HEK293T (cell line): ENCODE results near the gene IGFBPL1.

Experiments
- CTCF ChIA-PET: fragments of 350-600 bp; formaldehyde crosslinking; extraction: SDS; loops from one replicate; lab custom pipeline; 2021; ENCODE audit warnings: antibody characterized with exemption, inconsistent platforms; lab: Yijun Ruan, JAX
- POLR2A ChIA-PET: fragments of 350-600 bp; formaldehyde crosslinking; extraction: SDS; loops from one replicate; lab custom pipeline; 2020; ENCODE audit warnings: antibody characterized with exemption, inconsistent platforms; lab: Yijun Ruan, JAX
- DNase-seq: peaks from one replicate; pipeline ENCODE4 v3.0.0; 2012; ENCODE audit warnings: mixed read lengths; ENCODE audit errors: extremely low spot score
- ARNT ChIP-seq: fragments of 450-650 bp; IDR thresholded peaks from 2 replicates; pipeline ENCODE4 v1.6.1; 2017; ENCODE audit warnings: mild to moderate bottlenecking
- BHLHE40 ChIP-seq: fragments of 450-650 bp; IDR thresholded peaks from 2 replicates; pipeline ENCODE4 v1.6.1; 2016; ENCODE audit warnings: mild to moderate bottlenecking, moderate library complexity, borderline replicate concordance
- CTBP1 ChIP-seq: fragments of 450-650 bp; IDR thresholded peaks from 2 replicates; pipeline ENCODE4 v1.6.1; 2016; ENCODE audit warnings: borderline replicate concordance
- ELF4 ChIP-seq: fragments of 450-650 bp; IDR thresholded peaks from 2 replicates; pipeline ENCODE4 v1.6.1; 2017; ENCODE audit warnings: antibody characterized with exemption
- FOXA1 ChIP-seq: fragments of 450-650 bp; IDR thresholded peaks from 2 replicates; pipeline ENCODE4 v1.6.1; 2016; ENCODE audit warnings: mild to moderate bottlenecking
- FOXK2 ChIP-seq: fragments of 450-650 bp; IDR thresholded peaks from 2 replicates; pipeline ENCODE4 v1.6.1; 2016; ENCODE audit warnings: mild to moderate bottlenecking
- FOXM1 ChIP-seq: fragments of 450-650 bp; IDR thresholded peaks from 2 replicates; pipeline ENCODE4 v1.6.1; 2017; ENCODE audit warnings: mild to moderate bottlenecking, borderline replicate concordance
- HDGF ChIP-seq: fragments of 450-650 bp; IDR thresholded peaks from 2 replicates; pipeline ENCODE4 v1.6.1; 2017; ENCODE audit warnings: antibody characterized with exemption, borderline replicate concordance
- L3MBTL2 ChIP-seq: fragments of 450-650 bp; conservative IDR thresholded peaks from 2 replicates; pipeline ENCODE4 v1.6.1; 2016; ENCODE audit warnings: mild to moderate bottlenecking
- LEF1 ChIP-seq: fragments of 450-650 bp; IDR thresholded peaks from 2 replicates; pipeline ENCODE4 v1.6.1; 2017; ENCODE audit warnings: mild to moderate bottlenecking, borderline replicate concordance
- NFRKB ChIP-seq: fragments of 450-650 bp; IDR thresholded peaks from 2 replicates; pipeline ENCODE4 v1.6.1; 2016; ENCODE audit warnings: mild to moderate bottlenecking, moderate library complexity
- PKNOX1 ChIP-seq: fragments of 450-650 bp; IDR thresholded peaks from 2 replicates; pipeline ENCODE4 v1.6.1; 2016
- SP1 ChIP-seq: fragments of 450-650 bp; IDR thresholded peaks from 2 replicates; pipeline ENCODE4 v1.6.1; 2017
- SUZ12 ChIP-seq: fragments of 450-650 bp; IDR thresholded peaks from 2 replicates; pipeline ENCODE4 v1.6.1; 2016; ENCODE audit warnings: mild to moderate bottlenecking
- TARDBP ChIP-seq: fragments of 450-650 bp; IDR thresholded peaks from 2 replicates; pipeline ENCODE4 v1.6.1; 2016
- ZNF384 ChIP-seq: fragments of 450-650 bp; IDR thresholded peaks from 2 replicates; pipeline ENCODE4 v1.6.1; 2016

IGFBPL1 gene

GRCh38 chr9:38396371-38396671 lies 27.9 kb downstream of the IGFBPL1 start:
- CTCF ChIA-PET = no interaction called here
- POLR2A ChIA-PET = no interaction called here
- TF ChIP-seq NFRKB (no peak), SP1 (no peak), ELF4 (no peak), HDGF (no peak), ARNT (no peak), TARDBP (no peak), FOXA1 (no peak), FOXK2 (no peak), CTBP1 (no peak), FOXM1 (no peak), ZNF384 (no peak)
- no peak for DNase-seq

- ChIA-PET POLR2A (no interaction called here), CTCF (interaction anchor here (1.1 kb wide), 1 partner anchor 9 kb away, joined by 3 read pairs; no protein-coding TSS in a partner anchor)
- TF ChIP-seq ARNT = no peak
- TF ChIP-seq CTBP1 = no peak
- no peak for TF ChIP-seq LEF1
- no peak for TF ChIP-seq FOXM1
- no peak for TF ChIP-seq PKNOX1
- TF ChIP-seq SUZ12 = no peak
- no peak for TF ChIP-seq FOXK2
- no peak for TF ChIP-seq FOXA1
- no peak for TF ChIP-seq L3MBTL2
- TF ChIP-seq TARDBP = no peak
- TF ChIP-seq ZNF384 = no peak
- no peak for TF ChIP-seq NFRKB
- no peak for TF ChIP-seq ELF4
- TF ChIP-seq HDGF = no peak
- TF ChIP-seq SP1 = no peak
- no peak for TF ChIP-seq BHLHE40
- no peak for DNase-seq
Measured at GRCh38 chr9:38395653-38396370, 28.4 kb downstream of the IGFBPL1 start.

GRCh38 chr9:38394416-38394815 lies 29.8 kb downstream of the IGFBPL1 start:
- ChIA-PET CTCF (no interaction called here), POLR2A (no interaction called here)
- DNase-seq = no peak
- no peak for TF ChIP-seq TARDBP
- no peak for TF ChIP-seq SP1
- no peak for TF ChIP-seq CTBP1
- TF ChIP-seq LEF1 = no peak

GRCh38 chr9:38393128-38393796 lies 31.0 kb downstream of the IGFBPL1 start:
- ChIA-PET POLR2A (interaction anchor here (0.6 kb wide), 1 partner anchor 487 kb away, joined by 3 read pairs; no protein-coding TSS in a partner anchor), CTCF (no interaction called here)
- TF ChIP-seq ELF4 = no peak
- TF ChIP-seq FOXA1 = no peak
- no peak for TF ChIP-seq SUZ12
- TF ChIP-seq HDGF = no peak
- no peak for TF ChIP-seq ZNF384
- no peak for TF ChIP-seq TARDBP
- DNase-seq = no peak

- ChIA-PET CTCF (no interaction called here), POLR2A (interaction anchor here (0.6 kb wide), 1 partner anchor 486 kb away, joined by 3 read pairs; no protein-coding TSS in a partner anchor)
- TF ChIP-seq ARNT = no peak
- peak; percentile 11; the same call in 1 of the 2 replicates for TF ChIP-seq HDGF
- peak; percentile 70; the same call in 1 of the 2 replicates for TF ChIP-seq L3MBTL2
- DNase-seq = peak; percentile 93
Measured at GRCh38 chr9:38392235-38393127, 31.8 kb downstream of the IGFBPL1 start, which contains the start of gene ALDH1B1. TSS of gene ALDH1B1 (plus strand) at chr9:38392702. CDS start at chr9:38395749, 3,047 bp downstream.

GRCh38 chr9:38391278-38392118 lies 32.8 kb downstream of the IGFBPL1 start:
- ChIA-PET CTCF (no interaction called here), POLR2A (no interaction called here)
- DNase-seq = no peak
- TF ChIP-seq ELF4 (no peak), HDGF (no peak), NFRKB (no peak), SUZ12 (no peak), FOXA1 (no peak), FOXK2 (no peak), CTBP1 (no peak), PKNOX1 (no peak), L3MBTL2 (no peak), TARDBP (no peak), FOXM1 (no peak), LEF1 (no peak), ARNT (no peak), ZNF384 (no peak), BHLHE40 (no peak), SP1 (no peak)
